IPS-NIHi11 (cell line): ENCODE data around the gene TAAR2.
A peak's percentile ranks its signal among the peaks of the same experiment; 100 is the strongest.
"Not testable (repeated sequence)": the region's sequence is repeated elsewhere in the genome, so short reads cannot be mapped to it uniquely, and the experiment has no call there.

ENCODE experiments used
- DNase-seq: peaks from one replicate; pipeline ENCODE4 v3.0.0; 2012; ENCODE audit warnings: mixed read lengths, low spot score

TAAR2 gene, protein sequence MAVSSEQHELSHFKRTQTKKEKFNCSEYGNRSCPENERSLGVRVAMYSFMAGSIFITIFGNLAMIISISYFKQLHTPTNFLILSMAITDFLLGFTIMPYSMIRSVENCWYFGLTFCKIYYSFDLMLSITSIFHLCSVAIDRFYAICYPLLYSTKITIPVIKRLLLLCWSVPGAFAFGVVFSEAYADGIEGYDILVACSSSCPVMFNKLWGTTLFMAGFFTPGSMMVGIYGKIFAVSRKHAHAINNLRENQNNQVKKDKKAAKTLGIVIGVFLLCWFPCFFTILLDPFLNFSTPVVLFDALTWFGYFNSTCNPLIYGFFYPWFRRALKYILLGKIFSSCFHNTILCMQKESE

DNA sequence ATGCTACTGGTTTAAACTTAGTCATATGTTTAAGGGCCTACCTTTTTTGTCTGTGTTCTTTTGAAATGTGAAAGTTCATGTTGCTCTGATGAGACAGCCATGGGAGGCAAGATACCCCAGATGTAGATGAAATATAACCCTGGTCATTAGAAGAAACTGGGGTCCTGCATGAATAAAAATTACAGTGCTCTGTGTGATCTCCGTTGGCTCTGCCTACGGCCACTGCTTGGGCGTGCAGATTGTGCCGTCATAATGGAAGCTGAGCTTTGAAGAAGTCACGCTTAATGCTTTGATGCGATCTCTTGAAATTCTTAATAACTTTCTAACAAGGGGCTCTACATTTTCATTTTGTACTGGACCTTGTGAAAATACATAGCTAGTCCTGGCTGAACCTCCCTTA is at the start of gene TAAR2:
TAAR2 (minus strand) TSS at position 101 of the 400 bp plus-strand sequence; CDS start at position 101, 0 bp downstream.
- no peak for DNase-seq

DNA sequence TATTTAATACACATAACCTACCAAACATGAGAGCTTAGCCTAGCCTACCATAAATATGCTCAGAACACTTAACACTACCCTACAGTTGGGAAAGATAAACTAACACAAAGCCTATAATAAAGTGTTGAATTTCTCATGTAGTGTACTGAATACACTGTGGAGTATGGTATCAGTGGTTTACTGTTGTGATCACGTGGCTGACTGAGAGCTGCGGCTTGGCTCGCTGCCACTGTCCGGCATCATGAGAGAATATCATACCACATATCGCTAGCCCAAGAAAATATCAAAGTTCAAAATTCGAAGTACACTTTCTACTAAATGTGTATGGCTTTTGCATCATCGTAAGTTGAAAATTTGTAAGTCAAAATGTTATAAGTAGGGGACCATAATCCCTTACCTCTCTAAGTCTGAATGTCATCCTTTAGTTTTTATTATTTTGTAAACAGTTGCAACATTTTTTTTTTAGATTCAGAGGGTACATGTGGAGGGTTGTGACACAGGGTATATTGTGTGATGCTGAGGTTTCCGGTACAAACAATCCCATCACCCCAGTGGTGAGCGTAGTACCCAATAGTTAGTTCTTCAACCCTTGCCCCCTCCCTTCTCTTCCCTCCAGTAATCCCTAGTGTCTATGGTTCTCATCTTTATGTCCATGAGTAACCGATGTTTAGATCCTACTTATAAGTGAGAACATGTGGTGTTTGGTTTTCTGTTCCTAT is 49.5 kb upstream of the TAAR2 start:
- DNase-seq = no peak

DNA sequence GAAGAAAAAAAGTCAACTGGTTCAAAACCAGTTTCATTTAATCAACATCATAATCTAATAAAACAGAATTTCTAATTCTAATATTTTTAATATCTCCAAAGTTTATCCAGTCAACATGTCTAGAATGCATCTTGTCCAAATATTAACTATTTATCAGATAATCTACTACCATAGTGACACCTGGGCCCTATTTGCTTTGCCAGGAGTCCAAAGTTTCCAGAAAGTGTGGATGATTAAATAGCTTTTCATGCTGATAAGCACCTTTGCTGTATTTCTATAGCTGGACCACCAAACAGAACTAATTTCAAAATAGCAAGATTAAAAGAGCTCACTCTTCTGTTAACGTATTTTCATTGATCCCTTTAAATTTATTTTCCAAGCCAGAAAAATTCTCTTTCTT is 47.2 kb upstream of the TAAR2 start:
- DNase-seq = no peak

DNA sequence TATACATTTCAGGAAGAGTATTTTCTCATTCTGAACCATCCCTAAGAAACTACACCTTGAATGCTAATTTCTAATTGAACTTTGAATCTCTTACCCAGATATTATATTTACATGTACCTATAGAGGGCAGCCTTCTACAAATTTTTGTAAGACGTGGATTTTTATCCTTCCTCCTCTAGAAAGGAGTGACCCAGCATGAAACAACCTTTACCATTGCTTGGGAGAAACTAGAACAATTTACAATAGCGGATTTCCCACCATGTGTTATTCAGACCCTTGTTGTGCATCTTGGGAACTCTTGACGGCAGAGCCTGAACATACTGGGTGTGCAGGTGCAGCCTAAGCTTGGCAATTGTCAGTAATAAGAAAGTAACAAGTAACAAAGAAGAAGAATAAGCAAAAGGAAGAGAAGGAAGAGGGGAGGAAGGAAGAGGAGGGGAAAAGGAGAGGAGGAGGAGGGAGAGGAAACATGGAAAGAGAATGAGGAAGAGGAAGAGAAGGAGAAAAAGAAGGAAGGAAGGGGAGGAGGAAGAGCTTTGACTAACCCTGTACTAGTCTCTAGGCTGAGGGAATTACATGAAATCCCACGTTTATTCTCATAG is 45.7 kb upstream of the TAAR2 start:
- peak; percentile 25 for DNase-seq

DNA sequence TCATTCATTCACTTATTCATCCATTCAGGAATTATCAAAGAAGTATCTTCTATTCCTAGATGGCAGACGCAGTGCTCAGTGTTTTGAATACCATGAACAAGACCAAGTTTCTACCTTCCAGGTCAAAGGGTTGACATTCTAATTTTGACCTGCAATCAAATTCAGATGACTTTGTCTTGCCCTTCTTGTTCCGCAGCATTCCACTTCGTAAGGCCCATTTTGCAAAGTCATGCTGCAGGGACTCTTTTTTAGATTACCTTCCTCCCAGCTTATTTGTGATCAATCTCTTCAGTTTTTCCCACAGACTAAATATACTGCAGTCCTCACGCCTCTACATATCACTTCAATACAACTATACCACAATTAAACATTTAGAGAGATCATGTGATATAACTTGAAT is 42.0 kb upstream of the TAAR2 start:
- peak; percentile 17 for DNase-seq

DNA sequence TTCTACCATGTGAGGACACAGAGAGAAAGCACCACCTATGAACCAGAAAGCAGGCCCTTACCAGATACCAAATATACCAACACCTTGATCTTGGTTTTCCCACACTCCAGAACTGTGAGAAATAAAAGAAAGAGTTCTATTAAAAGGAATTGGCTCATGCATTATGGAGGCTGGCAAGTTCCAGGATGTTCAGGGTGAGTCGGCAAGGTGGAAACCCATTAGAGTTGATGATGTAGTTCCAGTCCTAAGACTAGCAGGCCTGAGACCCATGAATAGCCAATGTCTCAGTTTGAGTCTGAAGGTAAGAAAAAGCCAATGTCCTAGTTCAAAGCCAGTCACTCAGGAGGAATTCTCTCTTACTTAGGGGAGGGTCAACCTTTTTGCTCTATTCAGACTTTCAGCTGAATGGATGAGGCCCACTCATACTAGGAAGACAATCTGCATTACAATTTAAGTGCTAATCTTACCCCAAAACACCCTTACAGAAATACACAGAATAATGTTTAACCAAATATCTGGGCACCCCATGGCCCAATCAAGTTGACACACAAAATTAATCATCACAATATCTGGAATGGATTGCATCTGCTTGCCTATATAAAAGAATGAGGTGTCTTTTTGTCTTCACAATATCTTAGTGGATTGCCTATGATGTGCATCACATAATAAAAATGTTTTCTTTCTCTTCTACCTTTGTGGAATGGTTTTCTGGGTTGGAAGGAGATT is 40.4 kb upstream of the TAAR2 start:
- DNase-seq = no peak

DNA sequence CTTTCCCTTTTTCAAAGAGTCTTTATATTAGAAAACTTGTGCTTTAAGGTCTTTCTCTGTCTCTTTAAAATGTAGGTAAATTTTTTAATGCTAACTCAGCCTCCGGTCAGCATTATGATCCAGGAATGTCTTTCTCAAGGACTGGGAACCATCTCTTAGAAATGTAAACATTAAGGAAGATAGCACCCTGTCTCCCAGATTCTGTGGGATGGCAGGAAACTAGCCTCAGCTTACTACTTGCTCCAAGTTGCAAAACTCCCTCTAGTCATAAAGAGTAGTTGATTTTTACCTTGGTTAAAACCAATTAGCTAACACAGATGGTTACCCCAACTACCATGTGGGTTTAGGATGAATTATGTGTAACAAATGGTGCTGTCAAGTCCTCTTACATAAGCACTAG is 39.6 kb upstream of the TAAR2 start:
- DNase-seq = no peak

DNA sequence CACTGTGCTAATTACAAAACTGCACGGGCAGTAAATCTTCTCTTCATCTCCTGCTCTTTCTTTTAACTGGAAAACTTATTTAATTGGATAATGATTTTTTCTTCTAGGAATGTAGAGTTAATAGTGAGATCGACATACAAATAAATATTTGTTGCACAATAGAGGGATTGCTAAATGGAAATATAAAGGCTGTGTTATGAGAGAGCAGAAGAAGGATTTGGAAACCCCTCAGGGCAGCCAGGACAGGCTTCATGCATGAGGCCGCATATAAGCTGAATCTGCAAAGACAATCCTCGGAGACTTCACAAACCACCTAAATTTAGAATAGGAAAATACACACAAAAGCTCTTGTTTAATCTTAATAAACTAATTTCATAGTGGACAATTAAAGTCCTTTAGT is 37.8 kb upstream of the TAAR2 start:
- DNase-seq = no peak

DNA sequence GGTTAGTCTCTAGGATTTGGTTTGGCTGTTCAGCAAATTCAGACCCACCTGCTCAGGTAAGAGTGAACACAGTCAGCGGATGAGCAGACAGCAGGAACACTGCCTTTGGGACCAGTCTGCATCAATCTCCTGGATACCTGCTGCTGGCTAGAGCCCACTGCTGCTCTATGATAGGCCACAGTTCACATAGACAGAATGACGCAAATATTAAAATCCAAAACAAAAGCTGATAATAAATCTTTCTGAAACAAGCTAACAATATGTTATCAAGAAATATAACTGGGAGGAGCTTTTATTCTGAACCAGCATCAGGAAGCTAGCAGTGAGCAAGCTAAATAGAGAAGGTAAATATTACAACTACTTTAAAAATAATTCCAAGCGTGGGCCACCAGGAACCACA is 35.0 kb upstream of the TAAR2 start, which contains the start of gene TAAR1:
TAAR1 (minus strand) TSS at position 101 of the 400 bp plus-strand sequence. CDS start 13,179 bp downstream, outside the sequence.
- no peak for DNase-seq

DNA sequence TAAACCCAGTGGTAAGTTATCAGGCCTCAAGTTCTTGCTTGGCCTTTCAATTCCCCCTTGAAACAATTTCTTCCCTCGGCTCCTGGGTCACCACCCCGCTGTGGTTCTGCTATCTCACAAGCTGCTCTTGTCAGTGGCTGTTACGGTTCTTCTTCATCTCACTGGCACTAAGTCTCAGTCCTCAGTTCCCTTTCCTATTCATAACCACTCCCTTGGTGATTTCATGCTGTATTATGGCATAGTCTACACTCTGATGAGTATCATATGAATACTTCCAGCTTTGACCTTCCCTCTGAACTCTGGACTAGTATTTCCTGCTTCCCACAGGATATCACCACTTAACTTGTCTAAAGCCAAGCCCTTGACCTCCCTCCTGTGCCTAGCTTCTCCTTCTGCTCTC is 27.0 kb upstream of the TAAR2 start:
- no peak for DNase-seq

DNA sequence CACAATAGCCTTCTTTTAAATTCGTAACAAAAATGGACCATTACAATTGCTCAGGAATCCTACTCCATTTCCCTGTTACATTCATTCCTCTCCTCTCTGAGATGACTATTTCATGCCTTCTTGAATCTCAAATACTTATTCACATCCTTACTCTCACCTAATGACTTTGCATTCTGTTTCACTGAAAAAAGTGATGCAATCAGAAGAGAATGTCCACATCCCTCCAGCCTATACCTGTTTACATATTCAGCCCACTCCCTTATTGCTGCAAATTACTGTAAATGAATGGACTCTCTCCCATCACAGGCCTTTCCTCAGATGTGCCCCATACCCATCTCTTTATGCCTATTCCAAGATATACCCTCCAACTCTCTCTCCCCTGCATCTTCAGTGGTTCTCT is 26.4 kb upstream of the TAAR2 start:
- DNase-seq = no peak

DNA sequence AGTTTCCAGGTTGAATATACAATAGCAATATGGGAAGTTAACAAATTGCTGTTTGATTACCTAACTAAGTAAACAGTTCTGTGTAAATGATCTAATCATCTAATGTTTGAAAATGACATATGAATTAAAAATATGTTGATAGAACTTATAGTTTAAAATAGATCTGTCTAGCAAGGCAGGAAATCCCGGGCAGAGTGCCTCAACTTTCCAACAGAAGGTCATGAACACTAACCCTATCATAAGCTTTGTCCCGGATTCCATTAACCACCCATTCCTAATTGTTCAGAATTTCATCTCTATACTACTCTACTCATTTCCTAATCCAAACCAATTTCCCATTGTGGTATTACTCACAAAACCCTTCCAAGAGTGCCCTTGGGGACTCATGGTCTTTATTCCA is 24.8 kb upstream of the TAAR2 start:
- DNase-seq = no peak

DNA sequence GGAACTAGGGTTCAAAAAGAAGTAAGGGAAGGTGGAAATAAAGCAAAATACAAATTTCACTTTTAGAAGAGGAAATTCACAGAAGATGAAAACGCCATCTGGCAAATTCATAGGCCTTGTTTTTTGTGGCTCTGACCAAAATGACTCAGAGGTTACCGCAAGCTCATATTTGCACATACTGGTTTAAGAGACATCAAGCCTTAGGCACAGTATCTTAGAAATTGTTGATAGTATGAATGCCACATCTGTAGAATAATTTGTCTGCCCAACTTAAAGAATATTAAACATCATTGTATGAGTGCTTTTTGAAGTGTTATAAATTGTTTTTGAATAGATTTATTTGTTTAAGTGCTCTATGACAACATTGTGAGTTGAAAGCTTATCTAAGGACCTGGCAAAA is 24.3 kb upstream of the TAAR2 start:
- DNase-seq = no peak

DNA sequence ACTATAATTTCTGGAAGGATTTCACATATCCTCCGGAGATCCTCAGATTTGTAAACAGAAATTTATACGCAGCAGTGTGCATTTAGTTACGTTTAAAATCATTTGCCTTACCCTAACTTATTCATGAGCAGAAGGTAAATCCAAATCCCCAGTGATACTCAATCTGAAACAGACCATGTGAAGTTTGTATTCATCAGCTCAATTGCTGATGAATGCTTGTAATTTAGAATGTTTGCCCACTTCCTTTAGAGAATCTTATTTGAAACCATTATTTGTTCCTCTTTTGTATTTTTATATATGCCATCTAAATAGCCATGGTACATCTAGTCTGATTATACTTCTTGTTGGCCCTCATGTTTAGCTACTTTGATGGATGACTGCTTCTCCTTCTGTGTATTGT is 19.5 kb upstream of the TAAR2 start:
- no peak for DNase-seq

DNA sequence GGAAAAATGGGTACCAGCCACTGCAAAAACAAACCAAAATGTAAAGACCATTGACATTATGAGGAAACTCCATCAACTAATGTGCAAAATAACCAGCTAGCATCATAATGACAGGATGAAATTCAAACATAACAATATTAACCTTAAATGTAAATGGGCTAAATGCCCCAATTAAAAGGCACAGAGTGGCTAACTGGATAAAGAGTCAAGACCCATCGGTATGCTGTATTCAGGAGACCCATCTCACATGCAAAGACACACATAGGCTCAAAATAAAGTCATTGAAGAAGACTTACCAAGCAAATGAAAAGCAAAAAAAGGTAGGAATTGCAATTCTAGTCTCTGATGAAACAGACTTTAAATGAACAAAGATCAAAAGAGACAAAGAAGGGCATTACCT is 13.1 kb upstream of the TAAR2 start:
- not testable (repeated sequence) for DNase-seq

DNA sequence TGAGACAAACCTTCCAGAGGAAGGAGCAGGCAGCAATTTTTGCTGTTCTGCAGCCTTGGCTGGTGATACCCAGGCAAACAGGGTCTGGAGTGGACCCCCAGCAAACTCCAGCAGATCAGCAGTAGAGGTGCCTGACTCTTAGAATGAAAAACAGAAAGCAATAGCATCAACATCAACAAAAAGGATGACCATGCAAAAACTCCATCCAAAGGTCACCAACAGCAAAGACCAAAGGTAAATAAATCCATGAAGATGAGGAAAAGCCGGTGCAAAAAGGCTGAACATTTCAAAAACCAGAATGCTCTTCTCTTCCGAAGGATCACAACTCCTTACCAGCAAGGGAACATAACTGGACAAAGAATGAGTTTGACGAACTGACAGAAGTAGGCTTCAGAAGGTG is 11.8 kb upstream of the TAAR2 start:
- DNase-seq = not testable (repeated sequence)

DNA sequence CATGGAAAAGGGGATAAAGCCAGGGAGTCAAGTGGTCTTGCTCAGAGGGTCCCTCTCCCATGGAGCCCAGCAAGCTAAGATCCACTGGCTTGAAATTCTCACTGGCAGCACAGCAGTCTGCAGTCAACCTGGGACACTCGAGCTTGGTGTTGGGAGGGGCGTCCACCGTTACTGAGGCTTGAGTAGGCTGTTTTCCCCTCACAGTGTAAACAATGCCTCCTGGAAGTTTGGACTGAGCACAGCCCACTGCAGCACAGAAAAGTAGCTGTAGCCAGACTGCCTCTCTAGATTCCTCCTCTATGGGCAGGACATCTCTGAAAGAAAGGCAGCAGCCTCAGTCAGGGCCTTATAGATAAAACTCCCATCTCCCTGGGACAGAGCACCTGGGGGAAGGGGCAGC is 11.2 kb upstream of the TAAR2 start:
- not testable (repeated sequence) for DNase-seq

DNA sequence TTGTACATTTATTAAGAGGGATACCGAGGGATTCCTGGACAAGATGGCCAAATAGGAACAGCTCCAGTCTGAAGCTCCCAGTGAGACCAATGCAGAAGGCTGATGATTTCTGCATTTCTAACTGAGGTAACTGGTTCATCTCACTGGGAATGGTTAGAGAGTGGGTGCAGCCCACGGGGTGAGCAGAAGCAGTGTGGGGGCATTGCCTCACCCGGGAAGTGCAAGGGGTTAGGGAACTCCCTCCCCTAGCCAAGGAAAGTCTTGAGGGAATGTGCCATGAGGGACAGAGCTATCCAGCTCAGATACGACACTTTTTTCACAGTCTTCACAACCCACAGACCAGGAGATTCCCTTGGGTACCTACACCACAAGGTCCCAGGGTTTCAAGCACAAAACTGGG is 10.7 kb upstream of the TAAR2 start:
- DNase-seq = no peak

DNA sequence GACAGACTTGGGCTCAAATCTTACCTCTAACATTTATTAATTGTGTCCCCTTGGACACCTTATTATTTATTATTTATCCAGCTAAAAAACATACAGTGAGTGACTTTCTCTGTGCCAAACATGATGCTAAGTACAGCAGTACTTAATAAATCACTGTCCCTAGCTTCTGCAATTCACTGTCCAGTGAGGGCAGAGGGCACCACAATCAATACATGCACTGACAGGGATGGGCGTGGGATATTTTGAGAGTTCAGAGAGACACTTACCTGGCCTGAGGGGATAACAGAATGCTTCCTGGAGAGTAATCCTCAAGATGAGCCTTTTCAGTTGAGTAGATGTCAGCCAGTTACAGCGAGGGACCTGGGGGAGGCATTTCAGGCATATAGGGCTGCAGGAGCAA is 9.3 kb upstream of the TAAR2 start:
- no peak for DNase-seq

DNA sequence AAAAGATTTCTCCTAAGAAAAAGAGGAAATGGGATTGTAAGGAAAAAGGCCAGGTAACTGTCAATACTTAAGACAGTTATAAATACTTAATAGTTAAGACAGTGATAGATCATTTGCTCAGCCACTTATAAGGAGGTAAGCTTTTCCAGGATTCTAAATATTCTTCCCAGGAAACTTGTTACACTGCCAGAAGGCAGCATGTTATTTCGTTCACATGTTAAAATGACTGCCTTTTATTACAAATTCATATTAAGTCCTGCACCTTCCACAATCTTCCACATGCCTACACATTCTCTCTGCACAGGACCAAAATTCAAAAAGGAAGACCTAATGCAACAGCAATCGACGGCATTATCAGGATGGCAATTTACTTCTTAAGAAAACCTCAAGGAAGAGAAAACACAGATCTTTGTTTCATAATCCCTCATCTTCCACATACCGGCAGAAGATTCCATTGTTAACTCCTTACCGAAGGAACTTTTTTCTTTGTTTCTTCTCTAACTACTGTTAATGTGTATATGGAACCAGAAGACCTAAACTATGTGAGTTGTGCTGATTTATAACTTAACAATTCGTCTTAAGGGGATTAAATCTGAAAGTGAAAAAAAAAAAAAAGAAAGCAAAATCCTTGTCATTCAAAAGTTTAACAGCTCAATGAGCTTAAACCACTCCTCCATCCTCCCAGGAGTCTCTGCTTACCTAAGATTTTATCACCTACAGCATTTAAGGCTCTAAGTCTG is 799 bp downstream of the TAAR2 start:
- DNase-seq = no peak

DNA sequence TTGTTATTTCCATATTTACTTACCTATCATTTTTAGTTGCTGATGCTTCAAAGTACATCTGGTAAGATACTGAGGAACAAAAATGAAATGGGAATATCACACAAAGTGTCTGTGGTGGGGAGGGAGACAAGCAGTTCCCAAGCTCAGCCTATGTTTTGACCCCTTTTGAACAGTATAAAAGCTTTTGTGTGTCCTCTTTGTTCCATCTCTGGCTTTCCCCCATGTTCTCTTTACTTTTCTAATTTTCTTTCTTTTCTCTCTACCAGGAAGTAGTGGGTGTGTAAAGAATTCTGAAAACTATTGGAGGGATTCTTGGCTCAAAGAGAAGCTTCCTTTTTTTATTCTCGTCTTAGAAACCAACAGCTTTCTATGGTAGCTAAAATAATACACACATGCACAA is 7.4 kb downstream of the TAAR2 start:
- DNase-seq = no peak

DNA sequence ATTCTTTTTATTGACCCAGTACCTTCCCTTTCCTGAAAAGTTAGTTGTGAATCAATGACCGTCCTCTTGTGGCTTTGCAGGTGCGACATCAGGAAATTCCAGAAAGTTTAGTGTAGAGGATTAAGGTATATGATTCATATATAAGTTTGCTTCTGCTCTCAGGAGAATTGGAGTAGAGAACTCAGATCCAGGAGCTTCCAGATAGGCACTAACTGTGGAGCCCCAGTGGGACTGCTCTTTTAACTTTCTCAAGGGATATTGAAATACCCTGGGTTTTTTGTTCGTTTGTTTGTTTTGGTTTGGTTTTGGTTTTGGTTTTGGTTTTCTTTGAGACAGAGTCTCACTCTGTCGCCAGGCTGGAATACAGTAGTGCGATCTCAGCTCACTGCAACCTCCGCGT is 9.5 kb downstream of the TAAR2 start:
- DNase-seq = no peak
